CD4-positive, CD25-positive, alpha-beta regulatory T cell (primary cell): Measurements from ENCODE around the gene FBXL7. TPM values are rescaled to one million over a fixed set of nuclear protein-coding genes. Genes with fewer than 3 reads are reported as not detected.

Experiments
- ATAC-seq, 2 donors: fragments of 150-1000 bp; cut with Tn5 transposase; one replicate each; pipeline ENCODE4 v1.10.0; 2021; ENCODE audit warnings: low read depth in 2 of 2, moderate number of reproducible peaks in 2 of 2, moderate library complexity in 1 of 2
- DNase-seq, 3 donors: peaks; one replicate each; pipeline versions ENCODE4 v3.0.0 to v3.0.0-alpha.2; 2012 to 2022; ENCODE audit warnings: mixed read lengths in 1 of 3
- H3K27ac ChIP-seq: one replicate; pipeline ENCODE4 v1.7.0; 2013; ENCODE audit warnings: mild to moderate bottlenecking, low read length; ENCODE audit not compliant: insufficient read depth, poor library complexity, severe bottlenecking
- H3K27me3 ChIP-seq: one replicate; pipeline ENCODE4 v1.7.0; 2013; ENCODE audit warnings: low read length; ENCODE audit not compliant: control insufficient read depth, insufficient read depth
- H3K36me3 ChIP-seq: one replicate; pipeline ENCODE4 v1.7.0; 2013; ENCODE audit warnings: mild to moderate bottlenecking, low read length, moderate library complexity; ENCODE audit not compliant: control insufficient read depth, insufficient read depth
- H3K4me1 ChIP-seq: 2 replicates; pipeline ENCODE4 v1.7.0; 2013; ENCODE audit warnings: mild to moderate bottlenecking, low read length; ENCODE audit not compliant: insufficient read depth, control insufficient read depth, poor library complexity, severe bottlenecking
- H3K4me3 ChIP-seq: one replicate; pipeline ENCODE4 v1.7.0; 2013; ENCODE audit warnings: low read depth, mild to moderate bottlenecking, low read length, moderate library complexity
- H3K9me3 ChIP-seq, 2 experiments: 1 replicate in 1 of 2; 2 replicates in 1 of 2; pipeline ENCODE4 v1.7.0; 2013; ENCODE audit warnings: low read length in 2 of 2, mild to moderate bottlenecking in 1 of 2, moderate library complexity in 1 of 2; ENCODE audit not compliant: control insufficient read depth in 2 of 2
- H3K27ac Mint-ChIP-seq, 3 donors: one replicate each; pipeline ENCODE4 v1.8.0; 2020 to 2022; ENCODE audit warnings: mild to moderate bottlenecking in 3 of 3, mixed read lengths in 3 of 3, moderate library complexity in 2 of 3
- H3K27me3 Mint-ChIP-seq: one replicate; pipeline ENCODE4 v1.8.0; 2022; ENCODE audit warnings: mild to moderate bottlenecking, mixed read lengths
- H3K36me3 Mint-ChIP-seq: one replicate; pipeline ENCODE4 v1.8.0; 2020; ENCODE audit warnings: mixed read lengths
- H3K4me1 Mint-ChIP-seq, 4 donors: one replicate each; pipeline ENCODE4 v1.8.0; 2020 to 2022; ENCODE audit warnings: mixed read lengths in 4 of 4, mild to moderate bottlenecking in 1 of 4
- H3K4me3 Mint-ChIP-seq, 4 donors: one replicate each; pipeline ENCODE4 v1.8.0; 2020 to 2022; ENCODE audit warnings: mild to moderate bottlenecking in 4 of 4, mixed read lengths in 4 of 4, moderate library complexity in 3 of 4
- H3K9me3 Mint-ChIP-seq, 7 donors: one replicate each; pipeline ENCODE4 v1.8.0; 2020 to 2022; ENCODE audit warnings: mixed read lengths in 7 of 7, mild to moderate bottlenecking in 3 of 7, moderate library complexity in 2 of 7
- polyA plus RNA-seq, 4 donors: library from polyadenylated mRNA; unstranded; fragments of 300-500 nt; fragmentation: Illumina TruSeq; gene quantifications; one replicate each; pipeline ENCODE4 v1.2.3, GENCODE V29; 2021
- total RNA-seq: library from RNA; stranded (reverse); gene quantifications from one replicate; pipeline ENCODE4 v1.2.3, GENCODE V29; 2022

Gene FBXL7
- total and polyA plus RNA-seq, 5 donors from 2014 or later: not detected

GRCh38 chr5:15502208-15502607 is 2.2 kb downstream of the FBXL7 start:
- ATAC-seq: no peak
- Mint-ChIP-seq H3K27me3 (peaks cover 39% of the 10 kb centered on the region), H3K36me3 (no peaks in the 10 kb centered on the region), H3K4me3 (no peak overlapping the region), H3K9me3 (peaks cover 0 to 5% (median 1%) of the 10 kb centered on the region in 7 donors), H3K27ac (no peak overlapping the region), H3K4me1 (no peaks in the 10 kb centered on the region)
- DNase-seq: no peak
- Histone ChIP-seq H3K27ac (no peak overlapping the region), H3K4me1 (no peaks in the 10 kb centered on the region), H3K4me3 (no peak overlapping the region), H3K27me3 (no peaks in the 10 kb centered on the region), H3K36me3 (no peaks in the 10 kb centered on the region), H3K9me3 (peaks cover 0 to 2% of the 10 kb centered on the region in 2 experiments)

- Histone ChIP-seq H3K4me3 (no peak overlapping the region), H3K36me3 (no peaks in the 10 kb centered on the region), H3K4me1 (no peaks in the 10 kb centered on the region), H3K27me3 (no peaks in the 10 kb centered on the region), H3K9me3 (peaks cover 0 to 2% of the 10 kb centered on the region in 2 experiments), H3K27ac (no peak overlapping the region)
- no peaks in the 10 kb centered on the region for H3K36me3 Mint-ChIP-seq
- no peaks in the 10 kb centered on the region for H3K4me1 Mint-ChIP-seq
- ATAC-seq (no peak), DNase-seq (no peak)
- no peak overlapping the region for H3K27ac Mint-ChIP-seq
- H3K4me3 Mint-ChIP-seq: no peak overlapping the region
- H3K27me3 Mint-ChIP-seq: peaks cover 9% of the 10 kb centered on the region
- peaks cover 0 to 4% (median 3%) of the 10 kb centered on the region in 7 donors for H3K9me3 Mint-ChIP-seq
These were observed 6.2 kb downstream of the FBXL7 start for GRCh38 chr5:15506146-15506545.

- Mint-ChIP-seq H3K27me3 (peaks cover 1% of the 10 kb centered on the region), H3K4me1 (no peaks in the 10 kb centered on the region), H3K9me3 (peaks cover 0 to 4% (median 3%) of the 10 kb centered on the region in 7 donors), H3K4me3 (no peak overlapping the region), H3K27ac (no peak overlapping the region), H3K36me3 (no peaks in the 10 kb centered on the region)
- no peak for DNase-seq
- peaks cover 0 to 2% of the 10 kb centered on the region in 2 experiments for H3K9me3 ChIP-seq
- no peak overlapping the region for H3K4me3 ChIP-seq
- no peak for ATAC-seq
- no peaks in the 10 kb centered on the region for H3K36me3 ChIP-seq
- no peaks in the 10 kb centered on the region for H3K4me1 ChIP-seq
- H3K27me3 ChIP-seq: no peaks in the 10 kb centered on the region
- H3K27ac ChIP-seq: no peak overlapping the region
These were observed 6.9 kb downstream of the FBXL7 start for GRCh38 chr5:15506897-15507296.

- ATAC-seq (no peak), DNase-seq (no peak)
- Histone ChIP-seq H3K4me3 (no peak overlapping the region), H3K9me3 (peaks cover 0 to 2% of the 10 kb centered on the region in 2 experiments), H3K4me1 (no peaks in the 10 kb centered on the region), H3K36me3 (no peaks in the 10 kb centered on the region), H3K27me3 (no peaks in the 10 kb centered on the region), H3K27ac (no peak overlapping the region)
- H3K27ac Mint-ChIP-seq: no peak overlapping the region
- no peaks in the 10 kb centered on the region for H3K27me3 Mint-ChIP-seq
- H3K36me3 Mint-ChIP-seq: no peaks in the 10 kb centered on the region
- no peak overlapping the region for H3K4me3 Mint-ChIP-seq
- H3K9me3 Mint-ChIP-seq: peaks cover 0 to 4% (median 4%) of the 10 kb centered on the region in 7 donors
- H3K4me1 Mint-ChIP-seq: no peaks in the 10 kb centered on the region
These were observed 10.1 kb downstream of the FBXL7 start for GRCh38 chr5:15510092-15510491.

GRCh38 chr5:15510831-15511230 is 10.9 kb downstream of the FBXL7 start:
- Histone ChIP-seq H3K27ac (no peak overlapping the region), H3K27me3 (no peaks in the 10 kb centered on the region), H3K4me1 (no peaks in the 10 kb centered on the region), H3K36me3 (no peaks in the 10 kb centered on the region), H3K9me3 (no peaks in the 10 kb centered on the region), H3K4me3 (no peak overlapping the region)
- no peaks in the 10 kb centered on the region for H3K4me1 Mint-ChIP-seq
- no peak overlapping the region for H3K4me3 Mint-ChIP-seq
- no peaks in the 10 kb centered on the region for H3K27me3 Mint-ChIP-seq
- H3K27ac Mint-ChIP-seq: no peak overlapping the region
- no peaks in the 10 kb centered on the region for H3K36me3 Mint-ChIP-seq
- DNase-seq (no peak), ATAC-seq (no peak)
- H3K9me3 Mint-ChIP-seq: peaks cover 0 to 4% (median 3%) of the 10 kb centered on the region in 7 donors

- H3K9me3 Mint-ChIP-seq: peaks cover 3 to 9% (median 6%) of the 10 kb centered on the region in 7 donors
- H3K4me3 ChIP-seq: no peak overlapping the region
- H3K36me3 Mint-ChIP-seq: no peaks in the 10 kb centered on the region
- peaks cover 0 to 3% of the 10 kb centered on the region in 2 experiments for H3K9me3 ChIP-seq
- no peaks in the 10 kb centered on the region for H3K36me3 ChIP-seq
- no peak overlapping the region for H3K4me3 Mint-ChIP-seq
- no peak overlapping the region for H3K27ac Mint-ChIP-seq
- H3K27ac ChIP-seq: no peak overlapping the region
- H3K27me3 ChIP-seq: no peaks in the 10 kb centered on the region
- peaks cover 4% of the 10 kb centered on the region for H3K27me3 Mint-ChIP-seq
- no peaks in the 10 kb centered on the region for H3K4me1 ChIP-seq
- DNase-seq: no peak
- H3K4me1 Mint-ChIP-seq: no peaks in the 10 kb centered on the region
- ATAC-seq: no peak
These were observed 13.5 kb downstream of the FBXL7 start for GRCh38 chr5:15513431-15513830.

- Mint-ChIP-seq H3K27ac (no peak overlapping the region), H3K9me3 (peaks cover 3 to 9% (median 6%) of the 10 kb centered on the region in 7 donors), H3K4me1 (no peaks in the 10 kb centered on the region), H3K36me3 (no peaks in the 10 kb centered on the region), H3K27me3 (peaks cover 4% of the 10 kb centered on the region), H3K4me3 (no peak overlapping the region)
- no peak for ATAC-seq
- peaks cover 0 to 3% of the 10 kb centered on the region in 2 experiments for H3K9me3 ChIP-seq
- H3K27me3 ChIP-seq: no peaks in the 10 kb centered on the region
- no peaks in the 10 kb centered on the region for H3K4me1 ChIP-seq
- H3K36me3 ChIP-seq: no peaks in the 10 kb centered on the region
- no peak for DNase-seq
- no peak overlapping the region for H3K4me3 ChIP-seq
- H3K27ac ChIP-seq: no peak overlapping the region
These were observed 13.9 kb downstream of the FBXL7 start for GRCh38 chr5:15513911-15514310.

- H3K4me1 Mint-ChIP-seq: no peaks in the 10 kb centered on the region
- Histone ChIP-seq H3K4me1 (no peaks in the 10 kb centered on the region), H3K9me3 (peaks cover 0 to 3% of the 10 kb centered on the region in 2 experiments), H3K4me3 (no peak overlapping the region), H3K36me3 (no peaks in the 10 kb centered on the region), H3K27me3 (no peaks in the 10 kb centered on the region), H3K27ac (no peak overlapping the region)
- no peaks in the 10 kb centered on the region for H3K36me3 Mint-ChIP-seq
- no peak for DNase-seq
- peaks cover 4% of the 10 kb centered on the region for H3K27me3 Mint-ChIP-seq
- no peak overlapping the region for H3K27ac Mint-ChIP-seq
- ATAC-seq: no peak
- H3K9me3 Mint-ChIP-seq: peaks cover 3 to 9% (median 6%) of the 10 kb centered on the region in 7 donors
- no peak overlapping the region for H3K4me3 Mint-ChIP-seq
These were observed 15.2 kb downstream of the FBXL7 start for GRCh38 chr5:15515229-15515628.
